T-cell (primary cell): ENCODE data around the gene ELOA2. TPM values are rescaled to one million over a fixed set of nuclear protein-coding genes. Genes with fewer than 3 reads are reported as not detected.

Experiments used
- ATAC-seq, 4 experiments: fragments of 200-7000 bp in 3 of 4; fragments of 150-1000 bp in 1 of 4; cut with Tn5 transposase; replicated peaks in 1 of 4; 1 replicate in 3 of 4; 2 replicates in 1 of 4; pipeline ENCODE4 v1.10.0; 2021; ENCODE audit warnings: moderate library complexity in 3 of 4, mild to moderate bottlenecking in 2 of 4, moderate number of reproducible peaks in 1 of 4
- CTCF ChIA-PET, 2 donors: fragments of 300-600 bp; sonication (Branson Sonifier 250); formaldehyde crosslinking; loops; one replicate each; lab custom pipeline; 2022; ENCODE audit warnings: antibody characterized with exemption in 2 of 2; lab: Charles Lee
- POLR2A ChIA-PET, 2 donors: fragments of 300-600 bp; sonication (Branson Sonifier 250); formaldehyde crosslinking; loops; one replicate each; lab custom pipeline; 2022; ENCODE audit warnings: antibody characterized with exemption in 2 of 2; lab: Charles Lee
- DNase-seq, 35 experiments: peaks; one replicate each; pipeline versions ENCODE4 v3.0.0 to v3.0.0-alpha.2; 2013 to 2023
- H3K27ac ChIP-seq: one replicate; pipeline ENCODE4 v1.5.1; 2013; ENCODE audit warnings: low read length
- H3K27me3 ChIP-seq, 2 experiments: replicated peaks in 1 of 2; 1 replicate in 1 of 2; 2 replicates in 1 of 2; pipeline versions ENCODE4 v1.6.1 to v1.7.0; 2013; ENCODE audit warnings: low read length in 1 of 2, mixed read lengths in 1 of 2; ENCODE audit not compliant: control insufficient read depth in 2 of 2, insufficient read depth in 2 of 2; ENCODE audit errors: extremely low read depth in 1 of 2
- H3K36me3 ChIP-seq, 2 donors: 1 replicate in 1 of 2; 2 replicates in 1 of 2; pipeline versions ENCODE4 v1.6.1 to v1.7.0; 2013; ENCODE audit warnings: low read length in 1 of 2; ENCODE audit not compliant: control insufficient read depth in 2 of 2, insufficient read depth in 1 of 2; ENCODE audit errors: extremely low read depth in 1 of 2
- H3K4me1 ChIP-seq, 2 experiments: 1 replicate in 1 of 2; 2 replicates in 1 of 2; pipeline versions ENCODE4 v1.6.1 to v1.7.0; 2013; ENCODE audit warnings: low read length in 2 of 2, mixed read lengths in 1 of 2; ENCODE audit not compliant: insufficient read depth in 2 of 2, control insufficient read depth in 1 of 2; ENCODE audit errors: extremely low read depth in 1 of 2
- H3K4me3 ChIP-seq, 2 donors: 1 replicate in 1 of 2; 2 replicates in 1 of 2; pipeline versions ENCODE4 v1.5.1 to v1.7.0; 2013; ENCODE audit warnings: mild to moderate bottlenecking in 2 of 2, low read length in 1 of 2, moderate library complexity in 1 of 2; ENCODE audit not compliant: control insufficient read depth in 1 of 2; ENCODE audit errors: extremely low read depth in 1 of 2
- H3K9me3 ChIP-seq: 2 replicates; pipeline ENCODE4 v1.7.0; 2013
- H3K27ac Mint-ChIP-seq, 2 donors: one replicate each; pipeline ENCODE4 v1.8.0; 2020 to 2021; ENCODE audit warnings: mild to moderate bottlenecking in 2 of 2, mixed read lengths in 2 of 2
- H3K27me3 Mint-ChIP-seq, 2 donors: one replicate each; pipeline ENCODE4 v1.8.0; 2021 to 2022; ENCODE audit warnings: mixed read lengths in 2 of 2
- H3K36me3 Mint-ChIP-seq: one replicate; pipeline ENCODE4 v1.8.0; 2021; ENCODE audit warnings: mixed read lengths
- H3K4me1 Mint-ChIP-seq, 3 donors: one replicate each; pipeline ENCODE4 v1.8.0; 2020 to 2022; ENCODE audit warnings: mixed read lengths in 3 of 3, mild to moderate bottlenecking in 1 of 3
- H3K4me3 Mint-ChIP-seq, 3 donors: one replicate each; pipeline ENCODE4 v1.8.0; 2020 to 2022; ENCODE audit warnings: mild to moderate bottlenecking in 3 of 3, mixed read lengths in 3 of 3, moderate library complexity in 3 of 3
- H3K9me3 Mint-ChIP-seq, 3 donors: one replicate each; pipeline ENCODE4 v1.8.0; 2020 to 2022; ENCODE audit warnings: mixed read lengths in 3 of 3
- WGBS: methylation state at CpG from one replicate; pipeline ENCODE4 v1.1.5; 2013; ENCODE audit warnings: missing lambda C conversion rate; ENCODE audit not compliant: insufficient coverage; 5-methylcytosine and 5-hydroxymethylcytosine counted together
- total RNA-seq, 35 experiments: library from RNA in 6 of 35; stranded (reverse) in 6 of 35; fragments of 120-200 nt in 1 of 35; gene quantifications; one replicate each; pipeline versions ENCODE4 v1.2.1 to v1.2.4 and lab custom pipeline; 2013 to 2026

Gene ELOA2
- total RNA-seq (not detected), total RNA-seq (lab: John Stamatoyannopoulos, UW) (0 to 0.06 (median 0) reads per million in 29 experiments)
- total RNA-seq (2013): not detected

GRCh38 chr18:47035156-47035671, at the start of gene ELOA2:
Gene ELOA2 (minus strand): TSS chr18:47035621. CDS start chr18:47035264, 357 bp downstream.
- Histone ChIP-seq H3K27ac (no peak within 1 kb of the TSS), H3K4me3 (no peak within 1 kb of the TSS), H3K4me1 (no peaks in the 10 kb centered on the region), H3K9me3 (peaks cover 2% of the 10 kb centered on the region), H3K27me3 (no peaks in the 10 kb centered on the region), H3K36me3 (no peaks in the 10 kb centered on the region)
- H3K27ac Mint-ChIP-seq: no peak within 1 kb of the TSS
- CTCF ChIA-PET: no interaction called here
- H3K27me3 Mint-ChIP-seq: peaks cover 7 to 11% of the 10 kb centered on the region in 2 donors
- 94% methylated on average over 29 of the region's 29 CpGs for WGBS
- ATAC-seq (no peak), DNase-seq (no peak)
- no peaks in the 10 kb centered on the region for H3K36me3 Mint-ChIP-seq
- H3K4me3 Mint-ChIP-seq: no peak within 1 kb of the TSS
- H3K4me1 Mint-ChIP-seq: no peaks in the 10 kb centered on the region
- peaks cover 0 to 16% (median 2%) of the 10 kb centered on the region in 3 donors for H3K9me3 Mint-ChIP-seq
- POLR2A ChIA-PET: no interaction called here

- ChIA-PET POLR2A (no interaction called here), CTCF (no interaction called here)
- H3K36me3 Mint-ChIP-seq: peaks cover 12% of the 10 kb centered on the region
- Histone ChIP-seq H3K4me1 (no peaks in the 10 kb centered on the region), H3K27ac (no peak overlapping the region), H3K36me3 (no peaks in the 10 kb centered on the region), H3K27me3 (no peaks in the 10 kb centered on the region), H3K9me3 (no peaks in the 10 kb centered on the region), H3K4me3 (no peak overlapping the region)
- H3K27me3 Mint-ChIP-seq: no peaks in the 10 kb centered on the region
- H3K4me3 Mint-ChIP-seq: no peak overlapping the region
- no peak for DNase-seq
- no peaks in the 10 kb centered on the region for H3K9me3 Mint-ChIP-seq
- H3K4me1 Mint-ChIP-seq: no peaks in the 10 kb centered on the region
- ATAC-seq: no peak
- no CpG with 5 or more reads among the region's 2 CpGs for WGBS
- no peak overlapping the region for H3K27ac Mint-ChIP-seq
These were observed 46.2 kb upstream of the ELOA2 start for GRCh38 chr18:47081578-47081977.

- WGBS: 100% methylated on average over 1 of the region's 2 CpGs
- no peaks in the 10 kb centered on the region for H3K27me3 Mint-ChIP-seq
- Histone ChIP-seq H3K27ac (no peak overlapping the region), H3K36me3 (no peaks in the 10 kb centered on the region), H3K27me3 (no peaks in the 10 kb centered on the region), H3K4me3 (no peak overlapping the region), H3K9me3 (no peaks in the 10 kb centered on the region), H3K4me1 (no peaks in the 10 kb centered on the region)
- POLR2A ChIA-PET: no interaction called here
- H3K9me3 Mint-ChIP-seq: no peaks in the 10 kb centered on the region
- H3K4me1 Mint-ChIP-seq: no peaks in the 10 kb centered on the region
- CTCF ChIA-PET: no interaction called here
- no peak overlapping the region for H3K4me3 Mint-ChIP-seq
- peaks cover 6% of the 10 kb centered on the region for H3K36me3 Mint-ChIP-seq
- DNase-seq: no peak
- no peak overlapping the region for H3K27ac Mint-ChIP-seq
- no peak for ATAC-seq
These were observed 45.5 kb upstream of the ELOA2 start for GRCh38 chr18:47080872-47081271.

GRCh38 chr18:47077111-47077510, 41.7 kb upstream of the ELOA2 start:
- no peaks in the 10 kb centered on the region for H3K4me1 ChIP-seq
- DNase-seq (no peak), ATAC-seq (no peak)
- no peaks in the 10 kb centered on the region for H3K9me3 ChIP-seq
- Mint-ChIP-seq H3K4me3 (no peak overlapping the region), H3K4me1 (no peaks in the 10 kb centered on the region), H3K36me3 (peaks cover 2% of the 10 kb centered on the region), H3K9me3 (no peaks in the 10 kb centered on the region), H3K27ac (no peak overlapping the region), H3K27me3 (peaks cover 0 to 4% of the 10 kb centered on the region in 2 donors)
- 94% methylated on average over 4 of the region's 7 CpGs for WGBS
- ChIA-PET POLR2A (no interaction called here), CTCF (no interaction called here)
- H3K27me3 ChIP-seq: peaks cover 0 to 5% of the 10 kb centered on the region in 2 experiments
- H3K4me3 ChIP-seq: no peak overlapping the region
- H3K27ac ChIP-seq: no peak overlapping the region
- no peaks in the 10 kb centered on the region for H3K36me3 ChIP-seq

GRCh38 chr18:47075098-47075883, 39.9 kb upstream of the ELOA2 start:
- H3K4me1 Mint-ChIP-seq: no peaks in the 10 kb centered on the region
- DNase-seq (no peak), ATAC-seq (no peak)
- Histone ChIP-seq H3K36me3 (no peaks in the 10 kb centered on the region), H3K27ac (no peak overlapping the region), H3K9me3 (no peaks in the 10 kb centered on the region), H3K4me3 (no peak overlapping the region), H3K4me1 (no peaks in the 10 kb centered on the region), H3K27me3 (peaks cover 0 to 7% of the 10 kb centered on the region in 2 experiments)
- H3K27ac Mint-ChIP-seq: no peak overlapping the region
- WGBS: 76% methylated on average over 5 of the region's 13 CpGs
- CTCF ChIA-PET: no interaction called here
- H3K4me3 Mint-ChIP-seq: no peak overlapping the region
- H3K36me3 Mint-ChIP-seq: peaks cover 2% of the 10 kb centered on the region
- H3K9me3 Mint-ChIP-seq: no peaks in the 10 kb centered on the region
- peaks cover 4 to 5% of the 10 kb centered on the region in 2 donors for H3K27me3 Mint-ChIP-seq
- POLR2A ChIA-PET: no interaction called here

GRCh38 chr18:47067648-47068047, 32.2 kb upstream of the ELOA2 start:
- Histone ChIP-seq H3K4me1 (no peaks in the 10 kb centered on the region), H3K27me3 (peaks cover 0 to 7% of the 10 kb centered on the region in 2 experiments), H3K36me3 (no peaks in the 10 kb centered on the region), H3K27ac (no peak overlapping the region), H3K4me3 (no peak overlapping the region), H3K9me3 (no peaks in the 10 kb centered on the region)
- no CpG with 5 or more reads among the region's 3 CpGs for WGBS
- H3K36me3 Mint-ChIP-seq: no peaks in the 10 kb centered on the region
- no peak for ATAC-seq
- POLR2A ChIA-PET: no interaction called here
- CTCF ChIA-PET: no interaction called here
- no peaks in the 10 kb centered on the region for H3K9me3 Mint-ChIP-seq
- no peak for DNase-seq
- peaks cover 2 to 6% of the 10 kb centered on the region in 2 donors for H3K27me3 Mint-ChIP-seq
- H3K4me1 Mint-ChIP-seq: no peaks in the 10 kb centered on the region
- H3K27ac Mint-ChIP-seq: no peak overlapping the region
- H3K4me3 Mint-ChIP-seq: no peak overlapping the region
